ENCODE measurements around the gene TMIGD1. TPM values are rescaled to one million over a fixed set of nuclear protein-coding genes. Genes with fewer than 3 reads are reported as not detected.
A peak's percentile ranks its signal among the peaks of the same experiment; 100 is the strongest.

Gene TMIGD1
- polyA plus RNA-seq, 1 experiment = not detected

DNA sequence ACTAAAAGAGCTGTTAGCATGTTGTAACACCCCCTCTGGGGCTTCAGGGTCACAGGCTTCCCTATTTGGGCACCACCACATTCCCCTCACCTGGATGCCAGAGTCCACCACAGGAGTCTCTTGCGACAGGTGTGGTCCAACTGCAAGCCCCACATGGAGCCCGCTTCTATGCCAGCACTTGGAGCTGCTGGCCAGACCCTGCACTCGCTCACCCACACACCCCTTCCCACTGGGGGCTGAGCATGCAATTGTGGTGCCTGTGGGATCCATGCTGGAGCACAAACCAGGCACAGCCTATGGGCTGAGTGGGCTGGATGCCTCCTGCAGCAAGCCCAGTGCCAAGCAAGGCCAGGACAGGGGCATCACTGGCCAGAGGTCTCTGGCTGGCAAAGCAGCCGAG lies 36.1 kb downstream of the TMIGD1 start:
- TF ChIP-seq, protein P1, sequence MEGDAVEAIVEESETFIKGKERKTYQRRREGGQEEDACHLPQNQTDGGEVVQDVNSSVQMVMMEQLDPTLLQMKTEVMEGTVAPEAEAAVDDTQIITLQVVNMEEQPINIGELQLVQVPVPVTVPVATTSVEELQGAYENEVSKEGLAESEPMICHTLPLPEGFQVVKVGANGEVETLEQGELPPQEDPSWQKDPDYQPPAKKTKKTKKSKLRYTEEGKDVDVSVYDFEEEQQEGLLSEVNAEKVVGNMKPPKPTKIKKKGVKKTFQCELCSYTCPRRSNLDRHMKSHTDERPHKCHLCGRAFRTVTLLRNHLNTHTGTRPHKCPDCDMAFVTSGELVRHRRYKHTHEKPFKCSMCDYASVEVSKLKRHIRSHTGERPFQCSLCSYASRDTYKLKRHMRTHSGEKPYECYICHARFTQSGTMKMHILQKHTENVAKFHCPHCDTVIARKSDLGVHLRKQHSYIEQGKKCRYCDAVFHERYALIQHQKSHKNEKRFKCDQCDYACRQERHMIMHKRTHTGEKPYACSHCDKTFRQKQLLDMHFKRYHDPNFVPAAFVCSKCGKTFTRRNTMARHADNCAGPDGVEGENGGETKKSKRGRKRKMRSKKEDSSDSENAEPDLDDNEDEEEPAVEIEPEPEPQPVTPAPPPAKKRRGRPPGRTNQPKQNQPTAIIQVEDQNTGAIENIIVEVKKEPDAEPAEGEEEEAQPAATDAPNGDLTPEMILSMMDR (IDR thresholded peaks at IDR 0.05; ENCODE audit: low read depth, low read length) = no peak
- ChIA-PET POLR2A (no interaction called here), CTCF (no interaction called here)
- Histone ChIP-seq H3K27me3 (ENCODE audit: control insufficient read depth, insufficient read depth, low read length) (peaks cover 5% of the 10 kb centered on the region), H3K27ac (ENCODE audit: low read depth, low read length) (no peak overlapping the region), H3K4me3 (ENCODE audit: low read depth, low read length) (no peak overlapping the region), H3K9me3 (ENCODE audit: control insufficient read depth, insufficient read depth, low read length) (peaks cover 9% of the 10 kb centered on the region)
- DNase-seq (ENCODE audit: low read depth, low spot score) = no peak

DNA sequence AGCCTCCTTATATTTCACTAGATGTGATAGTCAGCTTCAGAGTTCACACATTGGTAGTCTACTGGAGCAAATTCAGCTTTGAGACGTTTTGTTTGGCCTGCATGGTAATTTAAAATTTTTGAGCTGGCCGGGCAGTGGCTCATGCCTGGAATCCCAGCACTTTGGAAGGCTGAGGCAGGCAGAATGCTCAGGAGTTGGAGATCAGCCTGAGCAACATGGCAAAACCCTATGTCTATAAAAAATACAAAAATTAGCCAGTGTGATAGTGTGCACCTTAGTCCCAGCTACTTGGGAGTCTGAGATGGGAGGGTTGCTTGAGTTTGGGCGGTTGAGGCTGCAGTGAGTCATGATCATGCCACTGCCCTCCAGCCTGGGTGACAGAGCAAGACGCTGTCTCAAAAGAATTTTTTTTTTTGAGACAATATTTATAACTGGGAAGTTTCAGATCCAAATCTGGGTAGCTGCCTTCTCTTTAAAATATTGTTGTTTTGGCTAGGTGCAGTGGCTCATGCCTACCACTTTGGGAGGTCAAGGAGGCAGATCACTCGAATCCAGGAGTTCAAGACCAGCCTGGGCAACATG lies 37.3 kb downstream of the TMIGD1 start:
- ChIA-PET CTCF (interaction anchor here (0.7 kb wide), 1 partner anchor 12 kb away, joined by 4 read pairs; no protein-coding TSS in a partner anchor), POLR2A (interaction anchor here (0.6 kb wide), 1 partner anchor 9 kb away, joined by 6 read pairs; no protein-coding TSS in a partner anchor)
- Histone ChIP-seq H3K27ac (ENCODE audit: low read depth, low read length) (no peak overlapping the region), H3K9me3 (ENCODE audit: control insufficient read depth, insufficient read depth, low read length) (peaks cover 9% of the 10 kb centered on the region), H3K27me3 (ENCODE audit: control insufficient read depth, insufficient read depth, low read length) (peaks cover 5% of the 10 kb centered on the region), H3K4me3 (ENCODE audit: low read depth, low read length) (no peak overlapping the region)
- TF ChIP-seq, protein P1 (IDR thresholded peaks at IDR 0.05; ENCODE audit: low read depth, low read length) = no peak
- no peak for DNase-seq (ENCODE audit: low read depth, low spot score)

GRCh38 chr17:30292286-30292858 lies 41.5 kb downstream of the TMIGD1 start:
- H3K4me3 ChIP-seq (ENCODE audit: low read depth, low read length) = peak overlapping the region; percentile 79
- H3K9me3 ChIP-seq (ENCODE audit: control insufficient read depth, insufficient read depth, low read length) = 0 out of 2 replicates have a peak, but pooled peaks cover 2% of the 10 kb centered on the region
- no peaks in the 10 kb centered on the region for H3K27me3 ChIP-seq (ENCODE audit: control insufficient read depth, insufficient read depth, low read length)
- ChIA-PET POLR2A (interaction anchor here (1.0 to 1.1 kb wide), 2 partner anchors 11 to 185 kb away, joined by 3 read pairs; partner anchors contain the start of gene GOSR1), CTCF (interaction anchor here (0.6 to 2.1 kb wide), 4 partner anchors 48 to 657 kb away, joined by 3 to 7 read pairs (median 5); no protein-coding TSS in a partner anchor)
- TF ChIP-seq, protein P1 (IDR thresholded peaks at IDR 0.05; ENCODE audit: low read depth, low read length) = no peak
- H3K27ac ChIP-seq (ENCODE audit: low read depth, low read length) = peak overlapping the region; percentile 63
- DNase-seq (ENCODE audit: low read depth, low spot score) = no peak

GRCh38 chr17:30291543-30292285 lies 42.1 kb downstream of the TMIGD1 start, which contains the start of gene BLMH:
Gene BLMH (minus strand): TSS chr17:30291944. CDS start chr17:30291819, 125 bp downstream.
- no peaks in the 10 kb centered on the region for H3K9me3 ChIP-seq (ENCODE audit: control insufficient read depth, insufficient read depth, low read length)
- CTCF ChIA-PET = interaction anchor here (0.6 to 2.1 kb wide), 7 partner anchors 15 to 658 kb away, joined by 3 to 7 read pairs (median 4); no protein-coding TSS in a partner anchor

More at GRCh38 chr17:30291543-30292285, 42.1 kb downstream of the TMIGD1 start, which contains the start of gene BLMH:
- POLR2A ChIA-PET = interaction anchor here (0.6 to 1.1 kb wide), 6 partner anchors 10 to 1079 kb away, joined by 3 to 4 read pairs (median 3); partner anchors contain the start of gene GOSR1
- Histone ChIP-seq H3K4me3 (ENCODE audit: low read depth, low read length) (peak within 1 kb of the TSS; percentile 79), H3K27me3 (ENCODE audit: control insufficient read depth, insufficient read depth, low read length) (no peaks in the 10 kb centered on the region), H3K27ac (ENCODE audit: low read depth, low read length) (peak within 1 kb of the TSS; percentile 63)
- peak; percentile 38 for DNase-seq (ENCODE audit: low read depth, low spot score)
- TF ChIP-seq, protein P1 (IDR thresholded peaks at IDR 0.05; ENCODE audit: low read depth, low read length) = no peak

Data from AG04450 (cell line).